LNCaP clone FGC (cell line): Measurements from ENCODE around the gene TSPAN32.
"Not testable (repeated sequence)": the region's sequence is repeated elsewhere in the genome, so short reads cannot be mapped to it uniquely, and the experiment has no call there.

Experiments used
- DNase-seq: peaks from one replicate; pipeline ENCODE4 v3.0.0-alpha.2; 2011; ENCODE audit warnings: low read depth
- H3K4me3 ChIP-seq: 2 replicates; pipeline ENCODE4 v1.5.1; 2011; ENCODE audit warnings: mild to moderate bottlenecking, low read depth, low read length, control low read depth
- TF ChIP-seq, protein P1 (sequence below): IDR thresholded peaks from 2 replicates; pipeline ENCODE4 v1.5.1; 2012; ENCODE audit warnings: mild to moderate bottlenecking; ENCODE audit not compliant: control insufficient read depth, insufficient read depth; ENCODE audit errors: extremely low read depth

TSPAN32 gene

DNA sequence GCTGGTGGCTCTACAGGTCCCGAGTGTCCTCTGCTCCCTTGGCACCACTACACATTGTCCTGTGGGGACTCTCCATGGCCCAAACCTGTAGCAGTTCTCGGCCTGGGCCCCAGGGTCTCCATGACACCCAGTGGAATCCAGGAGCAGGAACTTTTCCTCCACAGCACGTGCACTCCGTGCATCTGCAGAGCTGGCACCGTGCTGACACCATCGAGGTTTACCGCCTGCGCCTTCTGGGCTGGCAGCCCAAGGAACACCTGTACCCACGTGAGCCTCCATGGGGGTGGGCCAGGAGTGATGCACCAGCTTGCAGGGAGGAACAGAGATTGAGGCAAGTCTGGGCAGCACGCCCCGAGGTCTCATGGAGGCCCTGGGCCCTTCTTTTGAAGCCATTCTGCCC, 25.2 kb downstream of the TSPAN32 start:
- H3K4me3 ChIP-seq = no peak overlapping the region
- TF ChIP-seq, protein P1, sequence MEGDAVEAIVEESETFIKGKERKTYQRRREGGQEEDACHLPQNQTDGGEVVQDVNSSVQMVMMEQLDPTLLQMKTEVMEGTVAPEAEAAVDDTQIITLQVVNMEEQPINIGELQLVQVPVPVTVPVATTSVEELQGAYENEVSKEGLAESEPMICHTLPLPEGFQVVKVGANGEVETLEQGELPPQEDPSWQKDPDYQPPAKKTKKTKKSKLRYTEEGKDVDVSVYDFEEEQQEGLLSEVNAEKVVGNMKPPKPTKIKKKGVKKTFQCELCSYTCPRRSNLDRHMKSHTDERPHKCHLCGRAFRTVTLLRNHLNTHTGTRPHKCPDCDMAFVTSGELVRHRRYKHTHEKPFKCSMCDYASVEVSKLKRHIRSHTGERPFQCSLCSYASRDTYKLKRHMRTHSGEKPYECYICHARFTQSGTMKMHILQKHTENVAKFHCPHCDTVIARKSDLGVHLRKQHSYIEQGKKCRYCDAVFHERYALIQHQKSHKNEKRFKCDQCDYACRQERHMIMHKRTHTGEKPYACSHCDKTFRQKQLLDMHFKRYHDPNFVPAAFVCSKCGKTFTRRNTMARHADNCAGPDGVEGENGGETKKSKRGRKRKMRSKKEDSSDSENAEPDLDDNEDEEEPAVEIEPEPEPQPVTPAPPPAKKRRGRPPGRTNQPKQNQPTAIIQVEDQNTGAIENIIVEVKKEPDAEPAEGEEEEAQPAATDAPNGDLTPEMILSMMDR = no peak
- DNase-seq = no peak

DNA sequence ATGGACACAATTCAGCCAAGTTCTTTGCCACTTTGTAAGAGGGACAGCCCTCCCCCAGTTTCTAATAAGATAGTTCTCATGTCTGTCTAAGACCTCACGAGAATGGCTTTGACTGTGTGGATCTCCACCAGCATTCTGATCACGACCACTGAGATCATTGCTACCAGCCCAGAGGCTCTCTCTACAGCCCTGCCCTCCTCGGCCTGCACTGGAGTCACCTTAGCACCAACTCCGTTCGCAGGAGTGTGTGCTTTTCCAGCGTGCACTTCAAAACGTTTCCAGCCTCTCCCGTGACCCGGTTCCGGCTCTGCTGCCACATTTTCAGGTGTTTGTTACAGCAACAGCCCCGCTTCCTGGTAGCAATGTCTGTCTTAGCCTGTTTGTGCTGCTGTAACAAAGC, 26.2 kb downstream of the TSPAN32 start:
- no peak for DNase-seq
- no peak overlapping the region for H3K4me3 ChIP-seq
- TF ChIP-seq, protein P1 = no peak

DNA sequence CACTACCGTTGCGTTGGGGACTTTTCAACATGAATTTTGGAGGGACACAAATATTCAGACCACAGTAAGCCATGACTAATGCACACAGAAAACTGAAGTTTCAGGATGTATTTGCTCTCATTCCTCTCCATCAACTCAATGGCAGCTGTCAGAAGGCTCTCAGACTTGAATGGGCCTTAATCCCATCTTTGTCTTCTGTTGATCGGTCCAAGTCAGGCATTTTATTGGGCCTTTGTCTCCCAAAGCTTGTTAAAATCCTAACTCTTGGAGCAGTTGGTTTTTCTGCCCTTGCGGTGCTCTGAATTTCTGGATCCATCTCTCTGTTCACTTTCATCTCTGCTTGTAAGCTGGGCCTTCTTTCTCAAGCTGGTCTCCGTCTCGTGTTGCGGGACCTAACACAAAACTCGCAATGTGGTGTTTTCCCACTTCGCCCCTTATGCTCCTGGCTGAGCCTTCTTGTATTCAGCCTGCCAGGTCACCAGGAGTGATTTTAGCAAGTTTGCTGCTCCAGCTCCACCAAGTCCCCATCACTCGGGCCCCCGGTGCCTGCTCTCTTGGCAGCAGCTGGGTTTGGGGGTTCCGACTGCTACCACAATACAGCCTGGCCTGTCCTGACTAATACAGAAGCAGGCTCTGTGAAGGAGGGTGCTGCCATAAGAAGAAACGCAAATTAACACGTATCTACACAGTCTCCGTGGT, 27.0 kb downstream of the TSPAN32 start:
- no peak overlapping the region for H3K4me3 ChIP-seq
- TF ChIP-seq, protein P1 = no peak
- DNase-seq = no peak

DNA sequence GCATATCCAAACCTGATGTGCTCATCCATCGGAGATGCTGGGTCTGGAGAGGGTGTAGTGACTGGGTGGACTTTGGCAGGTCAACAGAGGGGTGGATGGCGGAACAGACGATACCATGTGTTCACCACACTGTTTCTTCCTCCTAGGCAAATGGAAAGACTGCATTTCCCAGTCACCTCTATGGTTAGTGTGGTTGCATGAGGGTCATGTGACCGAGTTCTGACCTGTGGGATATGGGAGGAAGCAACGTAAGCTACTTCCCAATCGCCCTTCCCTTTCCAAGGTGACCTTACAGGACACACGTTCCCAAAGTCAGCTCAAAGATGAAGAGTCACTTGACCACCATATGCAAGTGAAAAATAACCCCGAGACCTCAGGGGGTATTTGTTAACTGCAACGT, 27.7 kb downstream of the TSPAN32 start:
- DNase-seq = no peak
- H3K4me3 ChIP-seq = no peak overlapping the region
- TF ChIP-seq, protein P1 = no peak

DNA sequence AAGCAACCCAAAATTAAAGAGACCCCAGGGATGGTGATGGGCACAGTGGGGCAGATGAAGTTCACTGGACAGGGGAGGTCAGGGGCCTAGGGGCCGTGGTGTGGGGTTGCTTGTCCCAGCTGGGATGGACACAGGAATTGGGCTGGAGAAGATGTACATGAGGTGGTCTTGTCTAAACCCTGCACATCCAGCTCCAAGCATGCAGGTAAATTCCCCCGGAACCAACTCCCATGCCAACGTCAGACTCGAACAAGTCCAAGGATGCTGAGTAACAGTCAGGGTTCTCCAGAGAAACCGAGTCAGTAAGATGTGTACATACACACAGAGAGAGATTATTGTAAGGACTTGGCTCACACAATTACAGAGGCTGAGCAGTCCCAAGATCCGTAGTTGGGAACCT, 28.9 kb downstream of the TSPAN32 start:
- TF ChIP-seq, protein P1 = no peak
- no peak for DNase-seq
- no peak overlapping the region for H3K4me3 ChIP-seq

DNA sequence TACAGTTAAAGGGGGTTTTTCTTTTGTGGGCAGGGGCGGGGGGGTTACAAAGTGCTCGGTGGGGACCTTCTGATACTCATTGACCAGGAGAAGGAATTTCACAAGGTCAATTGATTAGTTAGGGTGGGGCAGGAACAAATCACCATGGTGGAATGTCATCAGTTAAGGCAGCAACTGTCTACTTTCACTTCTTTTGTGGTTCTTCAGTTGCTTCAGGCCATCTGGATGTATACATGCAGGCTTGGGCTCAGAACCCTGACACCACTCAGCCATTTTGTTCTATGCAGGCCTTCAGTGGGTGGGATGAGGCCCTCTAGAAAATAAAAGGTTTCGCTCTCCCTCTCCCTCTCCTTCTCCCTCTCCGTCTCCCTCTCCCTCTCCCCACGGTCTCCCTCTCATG, 29.6 kb downstream of the TSPAN32 start:
- DNase-seq = no peak
- TF ChIP-seq, protein P1 = no peak
- H3K4me3 ChIP-seq = no peak overlapping the region

DNA sequence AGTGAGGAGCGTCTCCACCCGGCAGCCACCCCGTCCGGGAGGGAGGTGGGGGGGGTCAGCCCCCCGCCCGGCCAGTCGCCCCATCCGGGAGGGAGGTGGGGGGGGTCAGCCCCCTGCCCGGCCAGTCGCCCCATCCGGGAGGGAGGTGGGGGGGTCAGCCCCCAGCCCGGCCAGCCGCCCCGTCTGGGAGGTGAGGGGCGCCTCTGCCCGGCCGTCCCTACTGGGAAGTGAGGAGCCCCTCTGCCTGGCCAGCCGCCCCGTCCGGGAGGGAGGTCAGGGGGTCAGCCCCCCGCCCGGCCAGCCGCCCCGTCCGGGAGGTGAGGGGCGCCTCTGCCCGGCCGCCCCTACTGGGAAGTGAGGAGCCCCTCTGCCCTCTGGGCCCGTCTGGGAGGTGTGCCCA, 30.8 kb downstream of the TSPAN32 start:
- not testable (repeated sequence) for H3K4me3 ChIP-seq, DNase-seq

DNA sequence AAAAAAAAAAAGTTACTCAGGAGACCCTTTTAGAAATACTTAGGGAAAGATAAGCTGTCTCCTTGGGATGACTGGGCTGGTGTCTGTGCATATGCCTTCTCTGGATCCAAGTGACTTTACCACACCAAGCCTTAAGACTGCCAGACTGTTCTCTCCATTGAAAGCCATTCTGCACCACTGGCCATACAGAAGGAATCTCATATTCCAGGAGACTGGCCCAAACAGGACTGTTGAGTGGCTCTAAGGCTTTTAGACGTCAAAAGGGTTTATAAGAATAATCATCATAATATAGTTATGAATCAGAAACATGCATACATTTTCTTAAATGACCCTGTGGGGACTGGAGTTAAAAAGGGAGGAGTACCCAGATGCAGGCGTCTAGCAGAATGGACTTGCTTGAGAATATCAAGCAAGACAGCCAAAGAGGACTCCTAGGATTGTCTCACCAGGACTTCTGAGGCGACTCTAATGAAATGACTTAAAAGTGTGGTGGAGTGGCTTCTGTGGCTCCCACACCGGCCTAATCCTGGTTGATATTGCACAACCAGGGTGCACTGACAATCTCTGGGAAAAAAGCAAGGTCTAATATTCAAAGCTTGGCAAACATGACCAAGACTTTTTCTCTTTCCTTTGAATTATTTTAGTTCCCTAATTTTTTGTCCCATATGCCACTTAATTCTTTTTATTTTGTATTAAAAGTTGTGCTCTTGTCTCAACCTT, 31.8 kb downstream of the TSPAN32 start:
- DNase-seq = not testable (repeated sequence)

DNA sequence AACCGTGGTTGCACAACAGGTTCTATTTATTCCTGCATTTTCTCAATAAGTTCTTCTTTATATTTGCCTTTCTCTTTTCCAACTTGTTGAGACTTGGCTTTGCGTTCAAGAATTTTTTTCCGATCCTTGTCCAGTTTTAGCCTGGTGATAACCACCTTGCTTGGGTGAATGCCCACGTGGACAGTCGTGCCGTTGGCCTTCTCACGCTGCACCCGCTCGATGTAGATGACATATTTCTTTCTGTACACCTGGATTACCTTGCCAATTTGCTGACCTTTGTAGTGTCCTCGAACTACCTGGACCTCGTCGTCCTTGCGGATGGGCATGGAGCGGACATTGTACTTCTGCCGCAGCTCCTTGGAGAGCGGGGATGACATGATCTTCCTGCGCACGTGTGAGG, 33.5 kb downstream of the TSPAN32 start:
- H3K4me3 ChIP-seq, DNase-seq: not testable (repeated sequence)

More for the DNA sequence above, 31.8 kb downstream of the TSPAN32 start:
- H3K4me3 ChIP-seq = not testable (repeated sequence)

DNA sequence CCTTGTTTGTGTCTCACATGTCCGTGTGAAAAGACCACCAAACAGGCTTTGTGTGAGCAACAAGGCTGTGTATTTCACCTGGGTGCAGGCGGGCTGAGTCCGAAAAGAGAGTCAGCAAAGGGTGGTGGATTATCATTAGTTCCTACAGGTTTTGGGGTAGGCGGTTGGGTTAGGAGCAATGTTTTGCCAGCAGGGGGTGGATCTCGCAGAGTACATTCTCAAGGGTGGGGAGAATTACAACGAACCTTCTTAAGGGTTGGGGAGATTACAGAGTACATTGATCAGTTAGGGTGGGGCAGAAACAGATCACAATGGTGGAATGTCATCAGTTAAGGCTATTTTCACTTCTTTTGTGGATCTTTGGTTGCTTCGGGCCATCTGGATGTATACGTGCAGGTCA, 36.9 kb downstream of the TSPAN32 start:
- not testable (repeated sequence) for DNase-seq, H3K4me3 ChIP-seq
